Liver (tissue), 3 donors: Measurements from ENCODE around the gene ZNF831.

Experiments used
- CTCF ChIP-seq: fragments of 150-350 bp; IDR thresholded peaks from 2 replicates; pipeline ENCODE4 v1.5.1; 2017; ENCODE audit warnings: improper control_type of control experiment, low read depth, low read length; ENCODE audit not compliant: missing input control
- EGR1 ChIP-seq, 2 donors: IDR thresholded peaks; 2 replicates each; pipeline ENCODE4 v1.6.1; 2016 to 2018; ENCODE audit warnings: antibody characterized with exemption in 2 of 2, low read depth in 2 of 2
- FOXA1 ChIP-seq: IDR thresholded peaks from 2 replicates; pipeline ENCODE4 v1.6.1; 2016; ENCODE audit warnings: antibody characterized with exemption
- GABPA ChIP-seq, 2 donors: IDR thresholded peaks in 1 of 2; conservative IDR thresholded peaks in 1 of 2; 2 replicates each; pipeline ENCODE4 v1.6.1; 2016; ENCODE audit warnings: antibody characterized with exemption in 2 of 2, mild to moderate bottlenecking in 1 of 2, moderate library complexity in 1 of 2
- HNF4G ChIP-seq: IDR thresholded peaks from 2 replicates; pipeline ENCODE4 v1.6.1; 2016; ENCODE audit warnings: antibody characterized with exemption
- JUND ChIP-seq, 2 donors: IDR thresholded peaks; 2 replicates each; pipeline ENCODE4 v1.6.1; 2016; ENCODE audit warnings: antibody characterized with exemption in 2 of 2
- MAX ChIP-seq: IDR thresholded peaks from 2 replicates; pipeline ENCODE4 v1.6.1; 2016; ENCODE audit warnings: antibody characterized with exemption
- RAD21 ChIP-seq, 2 donors: IDR thresholded peaks; 2 replicates each; pipeline ENCODE4 v1.6.1; 2016; ENCODE audit warnings: antibody characterized with exemption in 2 of 2, mild to moderate bottlenecking in 2 of 2
- REST ChIP-seq: IDR thresholded peaks from 2 replicates; pipeline ENCODE4 v1.6.1; 2016; ENCODE audit warnings: antibody characterized with exemption, mild to moderate bottlenecking
- RXRA ChIP-seq, 2 donors: IDR thresholded peaks; 2 replicates each; pipeline ENCODE4 v1.6.1; 2017 to 2018; ENCODE audit warnings: antibody characterized with exemption in 2 of 2, mild to moderate bottlenecking in 1 of 2
- SP1 ChIP-seq: IDR thresholded peaks from 2 replicates; pipeline ENCODE4 v1.6.1; 2018; ENCODE audit warnings: antibody characterized with exemption, mild to moderate bottlenecking
- TAF1 ChIP-seq: conservative IDR thresholded peaks from 2 replicates; pipeline ENCODE4 v1.6.1; 2016; ENCODE audit warnings: antibody characterized with exemption, mild to moderate bottlenecking
- YY1 ChIP-seq: IDR thresholded peaks from 2 replicates; pipeline ENCODE4 v1.6.1; 2016; ENCODE audit warnings: antibody characterized with exemption, mild to moderate bottlenecking
- ZBTB33 ChIP-seq: IDR thresholded peaks from 2 replicates; pipeline ENCODE4 v1.6.1; 2016; ENCODE audit warnings: antibody characterized with exemption
- donor health status: healthy.
- donor health status: healthy.

GRCh38 chr20:59146780-59147565 is 16.6 kb upstream of the ZNF831 start:
- no peak for TF ChIP-seq YY1
- no peak for TF ChIP-seq HNF4G
- no peak for TF ChIP-seq CTCF
- TF ChIP-seq MAX, result no peak
- TF ChIP-seq ZBTB33, result no peak
- TF ChIP-seq JUND (IDR thresholded peaks at IDR 0.05), result no peak
- no peak for TF ChIP-seq REST
- TF ChIP-seq SP1, result no peak
- TF ChIP-seq RXRA (IDR thresholded peaks at IDR 0.05), result no peak
- TF ChIP-seq FOXA1, result no peak
- no peak for TF ChIP-seq TAF1
- TF ChIP-seq RAD21 (IDR thresholded peaks at IDR 0.05), result no peak
- no peak for TF ChIP-seq GABPA (IDR thresholded peaks at IDR 0.05 in 1 of 2, conservative IDR thresholded peaks at IDR 0.05 in 1 of 2)
- no peak for TF ChIP-seq EGR1 (IDR thresholded peaks at IDR 0.05; ENCODE audit: low read depth in 2 of 2)
